ENCODE results near the gene KLHL14.

KLHL14 gene

DNA sequence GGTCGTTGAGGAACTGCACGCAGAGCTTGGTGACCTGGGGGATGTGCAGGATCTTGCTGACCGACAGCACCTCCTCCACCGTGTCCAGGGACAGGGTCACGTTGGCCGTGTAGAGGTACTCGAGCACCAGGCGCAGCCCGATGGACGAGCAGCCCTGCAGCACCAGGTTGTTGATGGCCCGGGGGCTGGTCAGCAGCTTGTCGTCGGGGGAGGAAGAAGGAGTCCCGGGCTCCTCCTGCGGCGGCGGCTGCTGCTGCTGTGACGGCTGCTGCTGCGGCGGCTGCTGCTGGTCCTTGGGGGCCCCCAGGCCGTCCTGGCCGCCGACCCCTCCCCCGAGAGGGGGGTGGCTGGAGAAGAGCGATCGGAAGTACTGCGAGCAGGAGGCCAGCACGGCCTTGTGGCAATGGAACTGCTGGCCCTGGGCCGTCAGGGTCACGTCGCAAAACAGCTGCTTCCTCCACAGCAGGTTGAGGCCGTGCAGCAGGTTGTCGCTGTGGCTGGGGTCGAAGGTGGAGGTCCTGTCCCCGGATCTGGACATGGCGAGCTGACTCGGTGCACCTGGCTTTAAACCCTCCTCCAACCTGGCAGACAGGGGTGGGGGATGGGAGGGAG lies 2.7 kb downstream of the KLHL14 start:
- Histone ChIP-seq H2AFZ (ENCODE audit: low read depth, low read length) (no peak overlapping the region), H3K4me1 (ENCODE audit: low read length) (peaks cover 34% of the 10 kb centered on the region), H3K9ac (ENCODE audit: low read length) (peak overlapping the region; percentile 98), H3K4me2 (ENCODE audit: low read length) (peak overlapping the region; percentile 100), H3K4me3 (ENCODE audit: low read length) (peak overlapping the region; percentile 95), H4K20me1 (ENCODE audit: insufficient read depth, low read length) (no peaks in the 10 kb centered on the region), H3K9me3 (ENCODE audit: insufficient read depth, low read length) (no peaks in the 10 kb centered on the region), H3K27ac (ENCODE audit: low read length) (peak overlapping the region; percentile 87), H3K36me3 (replicated peaks; ENCODE audit: low read depth, low read length) (peaks cover 11% of the 10 kb centered on the region), H3K27me3 (ENCODE audit: low read depth, low read length) (no peaks in the 10 kb centered on the region), H3K79me2 (ENCODE audit: low read length) (peaks cover 78% of the 10 kb centered on the region)
- TF ChIP-seq, protein P1, sequence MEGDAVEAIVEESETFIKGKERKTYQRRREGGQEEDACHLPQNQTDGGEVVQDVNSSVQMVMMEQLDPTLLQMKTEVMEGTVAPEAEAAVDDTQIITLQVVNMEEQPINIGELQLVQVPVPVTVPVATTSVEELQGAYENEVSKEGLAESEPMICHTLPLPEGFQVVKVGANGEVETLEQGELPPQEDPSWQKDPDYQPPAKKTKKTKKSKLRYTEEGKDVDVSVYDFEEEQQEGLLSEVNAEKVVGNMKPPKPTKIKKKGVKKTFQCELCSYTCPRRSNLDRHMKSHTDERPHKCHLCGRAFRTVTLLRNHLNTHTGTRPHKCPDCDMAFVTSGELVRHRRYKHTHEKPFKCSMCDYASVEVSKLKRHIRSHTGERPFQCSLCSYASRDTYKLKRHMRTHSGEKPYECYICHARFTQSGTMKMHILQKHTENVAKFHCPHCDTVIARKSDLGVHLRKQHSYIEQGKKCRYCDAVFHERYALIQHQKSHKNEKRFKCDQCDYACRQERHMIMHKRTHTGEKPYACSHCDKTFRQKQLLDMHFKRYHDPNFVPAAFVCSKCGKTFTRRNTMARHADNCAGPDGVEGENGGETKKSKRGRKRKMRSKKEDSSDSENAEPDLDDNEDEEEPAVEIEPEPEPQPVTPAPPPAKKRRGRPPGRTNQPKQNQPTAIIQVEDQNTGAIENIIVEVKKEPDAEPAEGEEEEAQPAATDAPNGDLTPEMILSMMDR (IDR thresholded peaks at IDR 0.05; ENCODE audit: low read depth, low read length), result no peak
- TF ChIP-seq EZH2phosphoT487 (IDR thresholded peaks at IDR 0.05; ENCODE audit: low read depth), result no peak

DNA sequence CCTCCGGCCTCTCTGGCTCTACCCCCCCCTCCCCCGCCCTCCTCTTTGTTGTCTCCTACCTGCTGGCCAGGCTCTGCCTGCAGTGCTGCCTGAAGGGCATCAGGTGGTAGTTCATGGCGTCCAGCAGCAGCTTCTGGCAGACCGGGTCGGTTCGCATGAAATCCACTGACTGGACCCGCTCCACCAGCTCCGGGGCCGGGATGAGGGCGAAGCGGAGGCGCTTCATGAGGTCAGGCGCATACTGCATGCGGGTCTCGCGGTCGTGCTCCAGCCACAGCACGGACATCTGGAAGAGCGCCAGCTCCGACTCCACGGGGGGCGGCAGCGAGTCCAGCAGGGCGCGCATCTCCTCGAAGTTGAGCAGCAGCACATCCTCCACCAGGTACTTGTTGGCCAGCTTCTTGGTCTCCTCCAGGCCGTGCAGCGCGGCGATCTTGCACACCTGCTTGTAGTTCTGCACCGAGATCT lies 3.2 kb downstream of the KLHL14 start:
- peak overlapping the region; percentile 100 for H3K4me2 ChIP-seq (ENCODE audit: low read length)
- peaks cover 39% of the 10 kb centered on the region for H3K4me1 ChIP-seq (ENCODE audit: low read length)
- H3K9me3 ChIP-seq (ENCODE audit: insufficient read depth, low read length), result no peaks in the 10 kb centered on the region
- peak overlapping the region; percentile 87 for H3K27ac ChIP-seq (ENCODE audit: low read length)
- H3K27me3 ChIP-seq (ENCODE audit: low read depth, low read length), result no peaks in the 10 kb centered on the region
- TF ChIP-seq EZH2phosphoT487 (IDR thresholded peaks at IDR 0.05; ENCODE audit: low read depth), result no peak
- TF ChIP-seq, protein P1 (IDR thresholded peaks at IDR 0.05; ENCODE audit: low read depth, low read length), result peak; percentile 23; the same call in 1 of the 2 replicates
- H2AFZ ChIP-seq (ENCODE audit: low read depth, low read length), result no peak overlapping the region
- peaks cover 83% of the 10 kb centered on the region for H3K79me2 ChIP-seq (ENCODE audit: low read length)
- H3K36me3 ChIP-seq (replicated peaks; ENCODE audit: low read depth, low read length), result peaks cover 11% of the 10 kb centered on the region
- H4K20me1 ChIP-seq (ENCODE audit: insufficient read depth, low read length), result no peaks in the 10 kb centered on the region
- H3K9ac ChIP-seq (ENCODE audit: low read length), result peak overlapping the region; percentile 98
- H3K4me3 ChIP-seq (ENCODE audit: low read length), result peak overlapping the region; percentile 95

DNA sequence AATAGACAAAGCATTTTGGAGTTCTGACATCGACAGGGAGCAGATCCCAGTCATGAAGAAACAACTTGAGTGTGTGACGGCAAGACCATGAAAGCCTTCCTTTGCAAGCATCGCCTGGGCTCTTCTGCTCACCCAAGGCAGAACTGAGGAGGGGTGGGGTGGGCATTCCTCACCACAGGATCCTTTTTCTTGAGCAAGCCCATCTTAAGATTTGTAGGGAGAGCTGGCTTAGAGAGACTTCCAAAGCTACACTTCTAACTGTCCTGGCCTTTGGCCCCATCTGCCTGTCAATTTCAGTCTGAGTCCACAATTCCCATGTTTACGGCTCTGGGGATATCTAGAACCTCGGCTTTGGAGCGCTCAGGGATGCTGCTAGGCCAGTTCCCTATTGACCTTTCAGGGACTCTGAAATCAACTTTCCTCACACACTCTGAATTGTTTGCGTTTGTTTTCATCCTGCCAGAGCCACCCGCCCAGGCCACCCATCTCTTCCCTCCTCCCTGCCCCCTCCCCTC lies 3.7 kb downstream of the KLHL14 start:
- Histone ChIP-seq H3K9me3 (ENCODE audit: insufficient read depth, low read length) (no peaks in the 10 kb centered on the region), H3K4me3 (ENCODE audit: low read length) (peak overlapping the region; percentile 95), H3K27me3 (ENCODE audit: low read depth, low read length) (no peaks in the 10 kb centered on the region), H3K9ac (ENCODE audit: low read length) (peak overlapping the region; percentile 98), H4K20me1 (ENCODE audit: insufficient read depth, low read length) (no peaks in the 10 kb centered on the region), H3K36me3 (replicated peaks; ENCODE audit: low read depth, low read length) (peaks cover 10% of the 10 kb centered on the region), H2AFZ (ENCODE audit: low read depth, low read length) (no peak overlapping the region), H3K4me2 (ENCODE audit: low read length) (peak overlapping the region; percentile 100), H3K79me2 (ENCODE audit: low read length) (peaks cover 88% of the 10 kb centered on the region), H3K27ac (ENCODE audit: low read length) (peak overlapping the region; percentile 87), H3K4me1 (ENCODE audit: low read length) (peaks cover 39% of the 10 kb centered on the region)
- TF ChIP-seq EZH2phosphoT487 (IDR thresholded peaks at IDR 0.05; ENCODE audit: low read depth), result no peak
- TF ChIP-seq, protein P1 (IDR thresholded peaks at IDR 0.05; ENCODE audit: low read depth, low read length), result no peak

DNA sequence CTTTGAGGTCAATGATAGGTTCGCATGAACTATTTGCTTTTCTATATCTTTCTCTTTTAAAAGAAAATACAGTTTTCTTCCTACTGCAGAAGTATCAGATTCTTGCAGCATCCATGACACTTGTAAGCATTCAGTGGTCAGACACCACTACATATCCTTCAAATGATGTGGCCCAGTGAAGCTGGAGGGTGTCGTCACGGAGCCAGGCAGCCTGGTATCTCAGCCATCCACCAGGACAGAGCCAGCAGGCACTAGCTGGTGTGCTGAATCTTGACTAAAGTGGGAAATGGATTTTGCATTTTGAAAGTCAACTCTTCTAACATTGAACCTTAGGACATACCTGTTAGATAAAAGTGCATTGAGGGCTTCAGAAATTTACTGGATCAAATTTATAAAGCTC lies 5.4 kb downstream of the KLHL14 start:
- Histone ChIP-seq H3K36me3 (replicated peaks; ENCODE audit: low read depth, low read length) (peaks cover 12% of the 10 kb centered on the region), H3K4me2 (ENCODE audit: low read length) (peak overlapping the region; percentile 100), H2AFZ (ENCODE audit: low read depth, low read length) (no peak overlapping the region), H3K9ac (ENCODE audit: low read length) (peak overlapping the region; percentile 98), H3K27me3 (ENCODE audit: low read depth, low read length) (no peaks in the 10 kb centered on the region), H3K4me3 (ENCODE audit: low read length) (peak overlapping the region; percentile 95), H3K79me2 (ENCODE audit: low read length) (peaks cover 100% of the 10 kb centered on the region), H3K9me3 (ENCODE audit: insufficient read depth, low read length) (no peaks in the 10 kb centered on the region), H3K27ac (ENCODE audit: low read length) (peak overlapping the region; percentile 87), H4K20me1 (ENCODE audit: insufficient read depth, low read length) (no peaks in the 10 kb centered on the region), H3K4me1 (ENCODE audit: low read length) (peaks cover 40% of the 10 kb centered on the region)
- no peak for TF ChIP-seq EZH2phosphoT487 (IDR thresholded peaks at IDR 0.05; ENCODE audit: low read depth)
- TF ChIP-seq, protein P1 (IDR thresholded peaks at IDR 0.05; ENCODE audit: low read depth, low read length), result no peak

All from OCI-LY3 (cell line).